ENCODE results near the gene BHLHA15. TPM values are rescaled to one million over a fixed set of nuclear protein-coding genes. Genes with fewer than 3 reads are reported as not detected.
A peak's percentile ranks its signal among the peaks of the same experiment; 100 is the strongest.

BHLHA15 gene
- total RNA-seq, 1 donor from 2014 or later: not detected

DNA sequence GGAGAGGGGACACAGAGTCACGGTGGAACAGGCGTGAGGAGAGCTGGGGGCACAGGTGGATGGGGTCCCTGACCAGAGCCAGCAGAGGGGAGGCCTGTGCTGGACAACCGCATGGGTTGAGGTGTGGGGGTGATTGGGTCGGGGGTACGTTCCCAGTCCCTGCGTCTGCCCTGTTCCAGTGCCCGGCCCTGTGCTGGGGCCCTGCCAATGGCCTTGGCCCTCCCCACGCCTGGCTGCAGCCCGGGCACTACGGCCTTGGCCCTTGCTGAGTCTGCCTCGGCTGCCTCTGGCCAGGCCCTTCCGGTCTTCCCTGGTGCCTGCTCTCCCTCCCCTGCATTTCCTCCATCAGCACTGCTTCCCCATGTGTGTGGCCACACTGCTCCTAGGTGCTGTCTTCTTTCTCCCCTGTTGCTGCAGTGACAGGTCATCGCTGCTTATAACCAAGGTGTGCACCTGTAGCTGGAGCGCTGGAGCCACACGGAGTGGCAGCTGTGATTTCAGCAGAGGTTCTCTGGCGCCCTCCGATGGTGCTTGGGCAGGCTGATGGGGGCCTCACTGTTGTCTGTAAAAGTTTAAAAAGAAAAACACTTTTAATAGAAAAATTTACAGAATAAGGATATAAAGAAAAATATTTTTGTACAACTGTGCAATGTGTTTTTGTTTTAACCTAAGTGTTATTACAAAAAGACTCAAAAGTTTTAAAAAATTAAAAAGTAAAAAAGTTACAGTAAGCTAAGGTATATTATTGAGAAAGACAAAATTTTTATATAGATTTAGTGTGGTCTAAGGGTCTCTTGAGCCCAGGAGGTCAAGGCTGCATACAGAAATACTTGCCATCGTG lies 45.2 kb upstream of the BHLHA15 start:
- Mint-ChIP-seq H3K4me3 (no peak overlapping the region), H3K27me3 (ENCODE audit: low read depth) (no peaks in the 10 kb centered on the region), H3K36me3 (no peaks in the 10 kb centered on the region), H3K4me1 (peaks cover 21% of the 10 kb centered on the region), H3K9me3 (no peaks in the 10 kb centered on the region), H3K27ac (no peak overlapping the region)
- TF ChIP-seq, protein P1, sequence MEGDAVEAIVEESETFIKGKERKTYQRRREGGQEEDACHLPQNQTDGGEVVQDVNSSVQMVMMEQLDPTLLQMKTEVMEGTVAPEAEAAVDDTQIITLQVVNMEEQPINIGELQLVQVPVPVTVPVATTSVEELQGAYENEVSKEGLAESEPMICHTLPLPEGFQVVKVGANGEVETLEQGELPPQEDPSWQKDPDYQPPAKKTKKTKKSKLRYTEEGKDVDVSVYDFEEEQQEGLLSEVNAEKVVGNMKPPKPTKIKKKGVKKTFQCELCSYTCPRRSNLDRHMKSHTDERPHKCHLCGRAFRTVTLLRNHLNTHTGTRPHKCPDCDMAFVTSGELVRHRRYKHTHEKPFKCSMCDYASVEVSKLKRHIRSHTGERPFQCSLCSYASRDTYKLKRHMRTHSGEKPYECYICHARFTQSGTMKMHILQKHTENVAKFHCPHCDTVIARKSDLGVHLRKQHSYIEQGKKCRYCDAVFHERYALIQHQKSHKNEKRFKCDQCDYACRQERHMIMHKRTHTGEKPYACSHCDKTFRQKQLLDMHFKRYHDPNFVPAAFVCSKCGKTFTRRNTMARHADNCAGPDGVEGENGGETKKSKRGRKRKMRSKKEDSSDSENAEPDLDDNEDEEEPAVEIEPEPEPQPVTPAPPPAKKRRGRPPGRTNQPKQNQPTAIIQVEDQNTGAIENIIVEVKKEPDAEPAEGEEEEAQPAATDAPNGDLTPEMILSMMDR (IDR thresholded peaks at IDR 0.05; ENCODE audit: unreplicated experiment): peak; percentile 51
- DNase-seq (ENCODE audit: low spot score in 2 of 2, unreplicated experiment in 2 of 2): peak in 1 of 2 experiments; percentile 47

DNA sequence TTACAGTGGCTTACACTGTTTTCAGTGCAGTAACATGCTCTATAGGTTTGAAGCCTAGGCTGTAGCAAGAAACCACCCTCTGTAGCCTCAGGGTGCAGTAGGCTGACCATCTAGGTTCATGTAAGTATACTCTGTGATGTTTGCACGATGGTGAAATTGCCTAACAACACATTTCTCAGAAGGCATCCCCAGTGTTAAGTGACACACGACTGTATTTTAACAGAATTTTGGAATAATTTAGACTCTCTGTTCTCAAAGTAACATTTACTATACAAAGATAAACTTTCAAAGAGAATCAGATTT lies 44.6 kb upstream of the BHLHA15 start:
- no peak overlapping the region for H3K27ac Mint-ChIP-seq
- H3K27me3 Mint-ChIP-seq (ENCODE audit: low read depth): no peaks in the 10 kb centered on the region
- TF ChIP-seq, protein P1 (IDR thresholded peaks at IDR 0.05; ENCODE audit: unreplicated experiment): no peak
- H3K4me3 Mint-ChIP-seq: no peak overlapping the region
- DNase-seq (ENCODE audit: low spot score in 2 of 2, unreplicated experiment in 2 of 2): no peak
- H3K36me3 Mint-ChIP-seq: no peaks in the 10 kb centered on the region
- no peaks in the 10 kb centered on the region for H3K9me3 Mint-ChIP-seq
- H3K4me1 Mint-ChIP-seq: peaks cover 21% of the 10 kb centered on the region

DNA sequence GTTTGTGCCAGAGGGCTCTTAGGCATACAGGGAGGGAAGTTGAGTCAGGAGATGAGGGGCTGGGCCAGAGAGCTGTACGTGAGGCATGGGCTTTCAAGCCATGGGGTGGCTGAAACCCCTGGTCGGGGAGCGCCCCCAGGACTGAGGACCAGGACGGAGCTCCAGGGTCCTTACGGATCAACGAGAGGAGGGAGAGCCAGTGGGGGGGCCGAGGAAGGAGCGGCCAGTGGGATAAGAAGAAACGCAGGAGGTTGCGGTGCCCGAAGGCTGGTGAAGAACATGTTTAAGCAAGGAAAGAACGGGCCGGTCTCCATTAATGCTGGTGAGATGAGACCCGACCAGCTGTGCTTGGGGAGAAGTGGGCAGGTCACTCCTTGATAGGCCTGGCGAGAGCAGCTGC lies 43.6 kb upstream of the BHLHA15 start:
- Mint-ChIP-seq H3K9me3 (no peaks in the 10 kb centered on the region), H3K27ac (no peak overlapping the region), H3K4me1 (peaks cover 20% of the 10 kb centered on the region), H3K4me3 (no peak overlapping the region), H3K36me3 (peaks cover 1% of the 10 kb centered on the region), H3K27me3 (ENCODE audit: low read depth) (no peaks in the 10 kb centered on the region)
- DNase-seq (ENCODE audit: low spot score in 2 of 2, unreplicated experiment in 2 of 2): no peak
- TF ChIP-seq, protein P1 (IDR thresholded peaks at IDR 0.05; ENCODE audit: unreplicated experiment): no peak

DNA sequence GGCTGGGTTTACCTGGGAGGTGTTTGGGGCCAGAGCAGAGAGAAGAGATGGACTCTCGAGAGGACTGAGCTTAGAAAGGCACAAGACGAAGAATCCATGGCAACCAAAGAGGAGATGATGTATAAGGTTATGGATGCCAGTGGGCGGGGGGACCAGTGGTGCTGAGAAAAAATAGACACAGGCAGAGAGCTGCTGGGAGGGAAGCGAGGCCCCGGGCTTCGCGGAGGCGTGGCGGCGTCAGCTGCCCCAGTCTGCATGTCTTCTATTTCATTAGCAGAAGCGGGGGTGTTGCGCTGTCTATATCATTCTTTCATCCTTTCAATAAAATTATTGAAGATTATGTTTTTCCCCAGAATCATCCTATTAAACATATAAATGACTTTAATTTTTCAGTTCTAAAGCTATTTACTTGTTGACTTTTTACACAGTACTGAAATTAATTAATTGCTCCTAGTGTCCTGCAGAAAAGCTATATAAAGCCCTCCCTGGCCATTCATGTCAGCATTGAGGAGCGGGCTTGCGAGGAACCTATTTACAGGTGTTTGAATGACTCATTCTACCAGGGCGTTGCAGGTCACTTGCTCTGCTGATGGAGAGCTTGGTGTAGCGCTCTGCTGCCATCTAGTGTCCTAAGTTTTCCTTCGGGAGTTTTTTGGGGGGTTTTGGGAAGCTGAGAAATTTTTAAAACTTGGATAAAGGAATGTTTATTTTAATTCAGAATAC lies 42.9 kb upstream of the BHLHA15 start:
- peaks cover 1% of the 10 kb centered on the region for H3K36me3 Mint-ChIP-seq
- no peak overlapping the region for H3K4me3 Mint-ChIP-seq
- no peaks in the 10 kb centered on the region for H3K9me3 Mint-ChIP-seq
- TF ChIP-seq, protein P1 (IDR thresholded peaks at IDR 0.05; ENCODE audit: unreplicated experiment): peak; percentile 71
- H3K4me1 Mint-ChIP-seq: peaks cover 16% of the 10 kb centered on the region
- no peaks in the 10 kb centered on the region for H3K27me3 Mint-ChIP-seq (ENCODE audit: low read depth)
- H3K27ac Mint-ChIP-seq: no peak overlapping the region
- peak in 1 of 2 experiments; percentile 70 for DNase-seq (ENCODE audit: low spot score in 2 of 2, unreplicated experiment in 2 of 2)

DNA sequence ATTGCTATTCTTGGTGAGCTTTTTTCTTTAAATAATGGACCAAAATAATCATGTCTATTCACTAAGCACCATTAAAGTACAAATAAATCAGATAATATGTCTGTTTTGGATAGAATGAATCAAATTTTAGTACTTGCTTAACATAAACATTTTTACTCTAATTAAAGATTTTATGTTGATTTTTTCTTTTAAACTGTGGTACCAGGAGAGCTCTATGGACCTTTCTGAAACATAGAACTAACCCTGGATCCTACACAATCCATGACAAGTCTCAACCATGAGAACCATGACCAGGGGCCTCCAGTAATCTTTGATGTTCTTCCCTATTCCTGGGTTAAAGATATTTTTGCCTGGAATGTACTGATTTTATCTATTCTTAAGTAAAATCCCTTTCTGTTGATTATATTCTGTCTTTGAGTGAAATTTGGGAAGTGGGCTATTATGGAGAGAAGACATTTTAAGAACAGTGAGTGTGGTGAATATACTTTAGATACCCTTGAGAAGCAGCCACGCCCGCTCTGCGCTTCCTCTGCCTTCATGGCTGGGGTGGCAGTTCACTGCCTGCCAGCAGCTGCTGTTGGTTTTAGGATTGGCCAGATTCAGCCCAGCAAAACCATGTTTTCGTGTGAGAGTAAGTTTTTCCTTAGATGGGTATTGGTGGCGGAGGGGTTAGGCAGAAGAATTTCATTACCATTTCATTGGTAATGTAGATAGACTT lies 42.2 kb upstream of the BHLHA15 start:
- Mint-ChIP-seq H3K4me1 (peaks cover 8% of the 10 kb centered on the region), H3K27me3 (ENCODE audit: low read depth) (no peaks in the 10 kb centered on the region), H3K27ac (no peak overlapping the region), H3K9me3 (no peaks in the 10 kb centered on the region), H3K36me3 (peaks cover 1% of the 10 kb centered on the region), H3K4me3 (no peak overlapping the region)
- no peak for DNase-seq (ENCODE audit: low spot score in 2 of 2, unreplicated experiment in 2 of 2)
- TF ChIP-seq, protein P1 (IDR thresholded peaks at IDR 0.05; ENCODE audit: unreplicated experiment): no peak
